Endothelial cell of umbilical vein (primary cell): ENCODE measurements around the gene LRIT2. TPM values are rescaled to one million over a fixed set of nuclear protein-coding genes. Genes with fewer than 3 reads are reported as not detected.

Experiments
- BruUV-seq: library from RNA; stranded (reverse); fragments of 400-500 nt; replicated peaks from 2 replicates; lab custom pipeline; 2021; lab: Mats Ljungman, UMichigan
- CTCF ChIA-PET: fragments of 300-600, 350-600 bp; sonication (Branson Sonifier 250); formaldehyde crosslinking; loops from one replicate; lab custom pipeline; 2021; ENCODE audit warnings: antibody characterized with exemption, inconsistent platforms; lab: Charles Lee
- POLR2A ChIA-PET: fragments of 300-600, 350-600 bp; sonication (Branson Sonifier 250); formaldehyde crosslinking; loops from one replicate; lab custom pipeline; 2021; ENCODE audit warnings: antibody characterized with exemption, inconsistent platforms; lab: Charles Lee
- DNase-seq: peaks from one replicate; pipeline ENCODE4 v3.0.0-alpha.2; 2011; ENCODE audit warnings: low read depth, low spot score
- FAIRE-seq: peaks from 2 replicates; lab custom pipeline; 2011; peaks lifted over from hg19 to GRCh38; lab: Jason Lieb, UNC
- H2AFZ ChIP-seq: 2 replicates; pipeline ENCODE4 v1.6.0; 2012; ENCODE audit warnings: low read depth, low read length, control low read depth, inconsistent platforms
- H3K27ac ChIP-seq: 2 replicates; pipeline ENCODE4 v1.5.1; 2011; ENCODE audit warnings: low read depth, mild to moderate bottlenecking, control low read depth, low read length, moderate library complexity; ENCODE audit not compliant: insufficient read depth
- H3K27me3 ChIP-seq, 2 experiments: 2 replicates each; pipeline versions ENCODE4 v1.6.0 to v1.6.1; 2011; ENCODE audit warnings: low read length in 2 of 2, mixed read lengths in 1 of 2; ENCODE audit not compliant: control insufficient read depth in 2 of 2, insufficient read depth in 2 of 2
- H3K36me3 ChIP-seq, 2 experiments: 2 replicates in 1 of 2; 3 replicates in 1 of 2; pipeline ENCODE4 v1.5.1; 2011; ENCODE audit warnings: low read length in 2 of 2, mild to moderate bottlenecking in 1 of 2, moderate library complexity in 1 of 2; ENCODE audit not compliant: control insufficient read depth in 2 of 2, insufficient read depth in 2 of 2; ENCODE audit errors: extremely low read depth in 1 of 2
- H3K4me1 ChIP-seq: 3 replicates; pipeline ENCODE4 v1.5.1; 2011; ENCODE audit warnings: mild to moderate bottlenecking, low read length; ENCODE audit not compliant: control insufficient read depth, insufficient read depth; ENCODE audit errors: extremely low read depth
- H3K4me2 ChIP-seq: 2 replicates; pipeline ENCODE4 v1.6.1; 2011; ENCODE audit warnings: low read length, control low read depth, mixed read lengths; ENCODE audit not compliant: insufficient read depth
- H3K4me3 ChIP-seq, 3 experiments: fragments of 200-600 bp in 1 of 3; sonication (generic), shearing (Covaris generic) in 1 of 3; replicated peaks in 1 of 3; 2 replicates each; pipeline ENCODE4 v1.5.1; 2011 to 2016; ENCODE audit warnings: control low read depth in 3 of 3, low read length in 3 of 3, mild to moderate bottlenecking in 2 of 3, inconsistent platforms in 1 of 3, low read depth in 1 of 3, moderate library complexity in 1 of 3; ENCODE audit not compliant: insufficient read depth in 1 of 3
- H3K79me2 ChIP-seq: 2 replicates; pipeline ENCODE4 v1.6.0; 2012; ENCODE audit warnings: low read length, inconsistent platforms; ENCODE audit not compliant: control insufficient read depth, insufficient read depth
- H3K9ac ChIP-seq: replicated peaks from 2 replicates; pipeline ENCODE3; 2011; ENCODE audit warnings: low read length, control low read depth; ENCODE audit not compliant: insufficient read depth; ENCODE audit errors: extremely low read depth
- H3K9me1 ChIP-seq: replicated peaks from 3 replicates; pipeline ENCODE4 v1.6.0; 2011; ENCODE audit warnings: mild to moderate bottlenecking, low read length; ENCODE audit not compliant: control insufficient read depth, insufficient read depth; ENCODE audit errors: extremely low read depth
- H3K9me3 ChIP-seq: replicated peaks from 2 replicates; pipeline ENCODE4 v1.5.1; 2012; ENCODE audit warnings: low read length, inconsistent platforms; ENCODE audit not compliant: control insufficient read depth, insufficient read depth
- H4K20me1 ChIP-seq: replicated peaks from 2 replicates; pipeline ENCODE3; 2011; ENCODE audit warnings: mild to moderate bottlenecking, low read length; ENCODE audit not compliant: control insufficient read depth, insufficient read depth; ENCODE audit errors: extremely low read depth
- EZH2 ChIP-seq: IDR thresholded peaks from 2 replicates; pipeline ENCODE4 v1.6.1; 2012; ENCODE audit warnings: borderline replicate concordance, low read depth, mild to moderate bottlenecking, moderate library complexity, low read length, inconsistent platforms; ENCODE audit not compliant: severe bottlenecking
- FOS ChIP-seq: IDR thresholded peaks from 2 replicates; pipeline ENCODE4 v1.6.1; 2011; ENCODE audit warnings: mild to moderate bottlenecking, low read length, moderate library complexity, borderline replicate concordance; ENCODE audit not compliant: insufficient read depth
- GATA2 ChIP-seq: IDR thresholded peaks from 2 replicates; pipeline ENCODE4 v1.7.0; 2011; ENCODE audit warnings: low read depth, mild to moderate bottlenecking, moderate library complexity, mixed read lengths, low read length; ENCODE audit not compliant: insufficient read length, insufficient read depth
- JUN ChIP-seq: IDR thresholded peaks from 2 replicates; pipeline ENCODE4 v1.6.1; 2011; ENCODE audit warnings: borderline replicate concordance, low read depth; ENCODE audit not compliant: insufficient read length, insufficient read depth
- MAX ChIP-seq: IDR thresholded peaks from 2 replicates; pipeline ENCODE4 v1.6.1; 2011; ENCODE audit not compliant: insufficient read depth, insufficient read length
- MYC ChIP-seq: IDR thresholded peaks from one replicate; pipeline ENCODE4 v1.6.1; 2011; ENCODE audit warnings: mild to moderate bottlenecking, low read depth, low read length
- POLR2A ChIP-seq: IDR thresholded peaks from 2 replicates; pipeline ENCODE4 v1.6.1; 2012; ENCODE audit warnings: low read depth, mild to moderate bottlenecking, control low read depth, low read length
- POLR2AphosphoS5 ChIP-seq: IDR thresholded peaks from 2 replicates; pipeline ENCODE4 v1.6.1; 2012; ENCODE audit warnings: low read depth, mild to moderate bottlenecking, control low read depth, low read length, moderate library complexity; ENCODE audit not compliant: insufficient read depth
- dilution Hi-C: fragments of 300-500 bp; cut with MboI; formaldehyde crosslinking; loops from one replicate; pipeline ENCODE4 v1.15.0; 2019; ENCODE audit warnings: low sequenced_read_pairs; ENCODE audit not compliant: extremely low pct_ligation_motif_present
- intact Hi-C: fragments of 100-400 bp; cut with micrococcal nuclease; formaldehyde crosslinking; loops from one replicate; pipeline ENCODE4 v1.10.0; 2022
- polyA plus RNA-seq, 4 experiments: library from polyadenylated mRNA; depleted of rRNA in 3 of 4; stranded (reverse) in 3 of 4; unstranded in 1 of 4; fragments of >200 nt; gene quantifications; 2 replicates each; pipeline versions ENCODE4 v1.2.1 to v1.2.3, GENCODE V29; 2011 to 2012; ENCODE audit warnings: missing spikeins in 1 of 4
- total RNA-seq: library from RNA; stranded (reverse); gene quantifications from 2 replicates; pipeline ENCODE4 v1.2.3, GENCODE V29; 2021
- TF ChIP-seq, protein P1 (sequence below), 2 donors: IDR thresholded peaks; 1 replicate in 1 of 2; 2 replicates in 1 of 2; pipeline ENCODE4 v1.5.1; 2011; ENCODE audit warnings: low read length in 2 of 2, mild to moderate bottlenecking in 2 of 2, moderate library complexity in 2 of 2, control low read depth in 1 of 2, inconsistent platforms in 1 of 2, low read depth in 1 of 2; ENCODE audit not compliant: insufficient read depth in 1 of 2; ENCODE audit errors: extremely low read depth in 1 of 2

The LRIT2 gene
- total and polyA plus RNA-seq, 2 donors (not counting 3 experiments of a cell fraction or from before 2014, with no cell fraction given) = not detected

- Histone ChIP-seq H3K9me1 (no peaks in the 10 kb centered on the region), H3K9me3 (no peaks in the 10 kb centered on the region), H3K9ac (no peak overlapping the region), H3K4me1 (no peaks in the 10 kb centered on the region), H3K27ac (no peak overlapping the region), H3K79me2 (no peaks in the 10 kb centered on the region), H2AFZ (no peak overlapping the region), H3K27me3 (no peaks in the 10 kb centered on the region), H3K36me3 (no peaks in the 10 kb centered on the region), H3K4me2 (no peak overlapping the region), H4K20me1 (no peaks in the 10 kb centered on the region), H3K4me3 (no peak overlapping the region)
- TF ChIP-seq EZH2 (no peak), POLR2A (no peak), MAX (no peak), GATA2 (no peak), POLR2AphosphoS5 (no peak), JUN (no peak), MYC (no peak), FOS (no peak)
- TF ChIP-seq, protein P1, sequence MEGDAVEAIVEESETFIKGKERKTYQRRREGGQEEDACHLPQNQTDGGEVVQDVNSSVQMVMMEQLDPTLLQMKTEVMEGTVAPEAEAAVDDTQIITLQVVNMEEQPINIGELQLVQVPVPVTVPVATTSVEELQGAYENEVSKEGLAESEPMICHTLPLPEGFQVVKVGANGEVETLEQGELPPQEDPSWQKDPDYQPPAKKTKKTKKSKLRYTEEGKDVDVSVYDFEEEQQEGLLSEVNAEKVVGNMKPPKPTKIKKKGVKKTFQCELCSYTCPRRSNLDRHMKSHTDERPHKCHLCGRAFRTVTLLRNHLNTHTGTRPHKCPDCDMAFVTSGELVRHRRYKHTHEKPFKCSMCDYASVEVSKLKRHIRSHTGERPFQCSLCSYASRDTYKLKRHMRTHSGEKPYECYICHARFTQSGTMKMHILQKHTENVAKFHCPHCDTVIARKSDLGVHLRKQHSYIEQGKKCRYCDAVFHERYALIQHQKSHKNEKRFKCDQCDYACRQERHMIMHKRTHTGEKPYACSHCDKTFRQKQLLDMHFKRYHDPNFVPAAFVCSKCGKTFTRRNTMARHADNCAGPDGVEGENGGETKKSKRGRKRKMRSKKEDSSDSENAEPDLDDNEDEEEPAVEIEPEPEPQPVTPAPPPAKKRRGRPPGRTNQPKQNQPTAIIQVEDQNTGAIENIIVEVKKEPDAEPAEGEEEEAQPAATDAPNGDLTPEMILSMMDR (IDR thresholded peaks at IDR 0.05; ENCODE audit: extremely low read depth in 1 of 2, insufficient read depth in 1 of 2, low read depth in 1 of 2, low read length in 2 of 2) = no peak
- intact Hi-C loops (no loop called here), dilution Hi-C loops (no loop called here)
- DNase-seq (no peak), FAIRE-seq (no peak)
- CTCF ChIA-PET = no interaction called here
- no TSS peak for BruUV-seq
- POLR2A ChIA-PET = no interaction called here
Observed at GRCh38 chr10:84213076-84213475, 12.3 kb downstream of the LRIT2 start.
